Stimulated activated CD4-positive, alpha-beta T cell treated with anti-CD3 and anti-CD28 coated beads, Interleukin-12 subunit alpha, Interleukin-12 subunit beta, amount 100 ng/mL, for 24 hours (primary cell): ENCODE data around the gene ING3.

Experiments
- DNase-seq, 2 experiments: peaks; one replicate each; pipeline ENCODE4 v3.0.0-alpha.2; 2020; ENCODE audit warnings: low read depth in 2 of 2

The ING3 gene

GRCh38 chr7:120950539-120951308 lies at the start of gene ING3:
TSS of gene ING3 (plus strand) at chr7:120950777. CDS start at chr7:120950897, 120 bp downstream.
- DNase-seq, result peak; percentile 93 to 96

- no peak for DNase-seq
These were observed 35.1 kb upstream of the ING3 start for GRCh38 chr7:120915314-120916105.

GRCh38 chr7:120916121-120916520 lies 34.5 kb upstream of the ING3 start:
- DNase-seq, result no peak

GRCh38 chr7:120916538-120916937 lies 34.0 kb upstream of the ING3 start:
- DNase-seq, result no peak

GRCh38 chr7:120919466-120919865 lies 31.1 kb upstream of the ING3 start:
- DNase-seq, result no peak

GRCh38 chr7:120920034-120920433 lies 30.5 kb upstream of the ING3 start:
- no peak for DNase-seq

GRCh38 chr7:120920591-120921274 lies 29.8 kb upstream of the ING3 start:
- DNase-seq, result no peak

- no peak for DNase-seq
These were observed 25.7 kb upstream of the ING3 start for GRCh38 chr7:120924837-120925236.

GRCh38 chr7:120925392-120925791 lies 25.2 kb upstream of the ING3 start:
- DNase-seq, result no peak

- DNase-seq, result no peak
These were observed 23.6 kb upstream of the ING3 start for GRCh38 chr7:120926943-120927346.

GRCh38 chr7:120927454-120928103 lies 23.0 kb upstream of the ING3 start:
- DNase-seq, result no peak

- DNase-seq, result no peak
These were observed 19.3 kb upstream of the ING3 start for GRCh38 chr7:120931243-120931642.

- no peak for DNase-seq
These were observed 17.1 kb upstream of the ING3 start for GRCh38 chr7:120933475-120933874.

GRCh38 chr7:120939345-120939744 lies 11.2 kb upstream of the ING3 start:
- DNase-seq, result no peak

GRCh38 chr7:120941064-120941463 lies 9.5 kb upstream of the ING3 start:
- no peak for DNase-seq

- DNase-seq, result no peak
These were observed 8.7 kb upstream of the ING3 start for GRCh38 chr7:120941856-120942255.

- DNase-seq, result no peak
These were observed 7.7 kb upstream of the ING3 start for GRCh38 chr7:120942861-120943260.

GRCh38 chr7:120944826-120945562 lies 5.6 kb upstream of the ING3 start:
- no peak for DNase-seq

- DNase-seq, result no peak
These were observed 2.6 kb upstream of the ING3 start for GRCh38 chr7:120947980-120948379.

- no peak for DNase-seq
These were observed 1.1 kb upstream of the ING3 start for GRCh38 chr7:120949393-120949911.

- DNase-seq, result no peak
These were observed 509 bp upstream of the ING3 start for GRCh38 chr7:120949998-120950538.
